HG03575 (cell line): Measurements from ENCODE around the gene SDR42E1.

Experiments used
- ATAC-seq: cut with Tn5 transposase; IDR thresholded peaks from one replicate; pipeline ENCODE4 v1.9.1; 2021; ENCODE audit not compliant: unreplicated experiment, insufficient number of reproducible peaks, low FRiP score; ENCODE audit errors: extremely low read depth

The SDR42E1 gene

GRCh38 chr16:81956213-81956948 lies 54.9 kb downstream of the SDR42E1 start:
- no peak for ATAC-seq

GRCh38 chr16:81951564-81951963 lies 59.7 kb downstream of the SDR42E1 start:
- ATAC-seq = no peak

- ATAC-seq = no peak
These were observed 65.1 kb downstream of the SDR42E1 start for GRCh38 chr16:81946206-81946605.

DNA sequence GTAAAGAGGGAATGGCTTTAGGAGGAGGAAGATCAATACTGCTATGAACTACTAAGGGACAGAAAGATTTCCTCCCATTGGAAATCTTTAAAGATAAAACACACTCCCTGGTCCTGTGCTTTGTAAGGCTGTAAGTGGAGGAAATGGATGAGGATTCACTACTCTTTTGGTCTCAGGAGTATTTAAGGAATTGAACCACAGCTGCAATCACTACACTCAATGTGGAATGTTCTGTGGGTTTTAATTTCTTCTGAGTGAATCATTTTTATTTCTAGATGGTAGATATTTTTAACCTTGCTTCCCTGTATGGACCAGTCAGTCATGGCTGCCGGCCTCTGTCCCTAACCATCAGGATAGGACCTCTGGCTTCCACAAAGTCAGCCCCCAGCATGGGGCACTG lies 65.6 kb downstream of the SDR42E1 start:
- ATAC-seq = no peak

DNA sequence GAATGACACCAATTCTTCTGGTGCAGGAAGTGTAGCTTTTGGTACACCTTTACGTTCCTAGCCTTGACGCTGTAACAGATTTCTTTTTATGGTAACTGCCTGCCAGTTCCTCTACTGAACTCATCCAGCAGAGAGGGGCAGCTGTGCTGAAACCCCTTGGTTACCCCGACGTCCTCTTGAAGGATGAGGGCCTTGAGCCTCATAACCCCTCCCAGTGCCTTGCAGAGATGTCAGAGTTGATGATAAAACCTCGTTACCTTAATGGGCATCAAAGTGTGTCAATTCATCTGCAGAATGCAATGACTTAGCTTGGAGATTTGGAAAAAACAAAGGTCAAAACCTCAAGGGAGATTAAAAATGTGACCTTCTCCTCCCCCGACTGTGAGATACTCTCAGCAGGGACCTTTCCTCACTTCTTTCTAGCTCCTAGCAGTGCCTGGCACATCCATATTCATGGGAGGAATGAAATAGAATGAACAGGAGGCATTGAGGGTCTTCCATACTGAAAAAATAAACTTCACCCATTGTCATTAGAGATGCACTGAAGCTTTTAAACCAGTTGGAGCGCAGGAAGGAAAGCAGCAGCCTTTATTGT lies 69.2 kb downstream of the SDR42E1 start:
- no peak for ATAC-seq

DNA sequence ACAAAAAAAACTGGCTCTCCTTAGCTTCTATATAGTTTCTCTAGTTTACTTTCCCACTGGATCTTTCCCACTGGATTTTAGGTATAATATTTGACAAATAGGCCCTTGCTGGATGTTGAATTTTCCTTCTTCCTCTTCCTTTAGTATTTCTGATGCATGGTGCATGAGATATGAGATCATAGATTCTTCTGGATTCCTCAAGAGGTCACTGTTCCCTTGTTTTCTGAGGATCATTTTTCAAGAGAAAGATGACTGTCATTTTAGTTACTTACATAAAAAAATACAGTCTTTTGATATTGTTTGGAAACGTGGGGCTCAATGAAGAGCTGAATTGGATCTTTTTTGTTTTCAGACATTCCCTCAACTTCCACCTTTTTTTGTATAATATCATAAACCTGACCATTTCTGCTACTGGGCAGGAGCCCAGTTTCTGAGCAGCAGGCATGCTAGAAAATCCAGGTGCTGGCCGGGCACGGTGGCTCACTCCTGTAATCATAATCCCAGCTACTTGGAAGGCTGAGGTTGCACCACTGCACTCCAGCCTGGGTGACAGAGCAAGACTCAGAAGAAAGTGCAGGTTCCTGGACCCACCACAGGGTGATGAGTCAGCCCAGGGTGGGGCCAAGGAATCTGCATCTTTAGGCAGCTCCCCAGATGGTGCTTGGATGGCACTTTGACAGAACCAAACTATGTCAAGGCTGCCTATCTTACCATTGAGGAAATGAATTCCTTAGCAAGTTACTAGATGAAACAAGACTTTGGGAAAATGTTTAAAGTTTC lies 70.3 kb downstream of the SDR42E1 start:
- no peak for ATAC-seq

DNA sequence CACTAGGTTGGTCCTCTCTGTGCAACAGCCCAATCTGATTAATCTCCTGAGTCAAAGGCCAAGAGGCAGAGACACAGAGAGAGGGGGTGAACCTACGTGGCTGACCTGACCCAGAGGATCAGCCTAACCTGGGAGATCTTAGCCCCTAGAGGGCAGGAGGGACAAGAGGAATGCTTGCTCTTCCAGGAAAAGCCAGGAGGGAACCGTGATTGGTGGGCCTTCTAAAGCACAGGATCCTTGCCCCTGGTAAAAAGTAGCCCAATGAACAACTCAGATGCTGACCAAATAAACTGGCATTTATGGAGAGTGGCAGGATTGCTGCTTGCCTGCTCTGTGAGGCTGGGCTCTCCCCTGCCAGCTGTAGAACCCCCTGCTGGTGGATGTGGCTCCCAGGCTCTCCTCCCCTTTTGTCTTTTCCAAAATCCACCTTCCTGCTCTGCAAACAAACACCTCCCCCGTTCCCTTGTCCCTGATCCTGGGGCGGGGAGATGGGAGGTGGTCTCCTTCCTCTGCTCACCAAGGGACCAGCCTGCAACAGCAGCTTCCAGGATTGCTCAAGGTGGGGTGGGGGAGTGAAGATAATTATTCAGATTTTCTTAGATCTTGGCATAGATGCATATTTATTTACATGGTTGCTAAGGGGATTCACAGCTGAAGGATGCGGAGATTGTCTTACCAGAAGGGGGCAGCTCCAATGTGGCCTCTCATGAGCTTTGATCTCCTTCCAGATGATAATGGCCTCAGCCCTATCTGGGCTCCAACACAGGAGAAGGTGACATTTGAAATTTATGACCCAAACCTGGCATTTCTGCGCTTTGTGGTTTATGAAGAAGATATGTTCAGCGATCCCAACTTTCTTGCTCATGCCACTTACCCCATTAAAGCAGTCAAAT lies 71.9 kb downstream of the SDR42E1 start:
- ATAC-seq = no peak
